Esophagus squamous epithelium (tissue), 4 donors: ENCODE results near the gene TUBA8.

Experiments used
- POLR2A ChIP-seq, 4 donors: fragments of 450-650 bp; IDR thresholded peaks; one replicate each; pipeline ENCODE4 v1.6.1; 2017; ENCODE audit warnings: antibody characterized with exemption in 4 of 4, mild to moderate bottlenecking in 4 of 4, moderate library complexity in 3 of 4
- TF ChIP-seq, protein P1 (sequence below), 6 experiments: fragments of 450-650 bp in 4 of 6; fragments of 200-600 bp in 2 of 6; sonication (generic) in 2 of 6; IDR thresholded peaks; one replicate each; pipeline ENCODE4 v1.5.1; 2016 to 2019; ENCODE audit warnings: antibody characterized with exemption in 6 of 6, mild to moderate bottlenecking in 4 of 6, moderate library complexity in 4 of 6

DNA sequence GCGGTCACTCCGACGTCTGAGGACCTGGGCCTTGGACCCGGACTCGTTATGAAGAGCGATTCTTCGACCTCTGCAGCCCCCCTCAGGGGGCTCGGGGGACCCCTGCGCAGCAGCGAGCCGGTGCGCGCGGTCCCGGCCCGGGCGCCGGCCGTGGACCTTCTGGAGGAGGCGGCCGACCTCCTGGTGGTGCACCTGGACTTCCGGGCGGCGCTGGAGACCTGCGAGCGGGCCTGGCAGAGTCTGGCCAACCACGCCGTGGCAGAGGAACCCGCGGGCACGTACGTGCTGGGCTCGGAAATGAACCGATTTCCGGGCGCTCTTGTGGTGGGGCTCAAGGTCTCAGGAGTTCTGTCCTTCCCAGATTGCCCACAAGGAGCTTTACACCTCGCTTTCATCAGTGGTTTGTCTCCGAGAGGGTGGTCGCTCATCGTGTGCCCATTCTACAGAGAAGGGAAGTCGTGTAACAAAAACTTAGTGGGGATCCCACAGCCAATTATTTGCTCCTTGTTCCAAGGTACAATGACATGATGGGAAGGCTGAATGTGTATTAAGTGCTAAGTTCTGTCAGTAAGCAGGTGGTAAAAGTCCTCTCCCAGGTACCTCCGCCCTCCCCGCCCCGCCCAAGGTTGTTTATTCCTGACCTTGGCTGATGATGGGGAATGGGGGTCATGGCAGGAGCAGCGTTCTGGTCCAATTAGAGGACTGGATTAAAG is 32.1 kb upstream of the TUBA8 start:
- TF ChIP-seq, protein P1, sequence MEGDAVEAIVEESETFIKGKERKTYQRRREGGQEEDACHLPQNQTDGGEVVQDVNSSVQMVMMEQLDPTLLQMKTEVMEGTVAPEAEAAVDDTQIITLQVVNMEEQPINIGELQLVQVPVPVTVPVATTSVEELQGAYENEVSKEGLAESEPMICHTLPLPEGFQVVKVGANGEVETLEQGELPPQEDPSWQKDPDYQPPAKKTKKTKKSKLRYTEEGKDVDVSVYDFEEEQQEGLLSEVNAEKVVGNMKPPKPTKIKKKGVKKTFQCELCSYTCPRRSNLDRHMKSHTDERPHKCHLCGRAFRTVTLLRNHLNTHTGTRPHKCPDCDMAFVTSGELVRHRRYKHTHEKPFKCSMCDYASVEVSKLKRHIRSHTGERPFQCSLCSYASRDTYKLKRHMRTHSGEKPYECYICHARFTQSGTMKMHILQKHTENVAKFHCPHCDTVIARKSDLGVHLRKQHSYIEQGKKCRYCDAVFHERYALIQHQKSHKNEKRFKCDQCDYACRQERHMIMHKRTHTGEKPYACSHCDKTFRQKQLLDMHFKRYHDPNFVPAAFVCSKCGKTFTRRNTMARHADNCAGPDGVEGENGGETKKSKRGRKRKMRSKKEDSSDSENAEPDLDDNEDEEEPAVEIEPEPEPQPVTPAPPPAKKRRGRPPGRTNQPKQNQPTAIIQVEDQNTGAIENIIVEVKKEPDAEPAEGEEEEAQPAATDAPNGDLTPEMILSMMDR (IDR thresholded peaks at IDR 0.05): peak in 1 of 6 experiments; percentile 7
- no peak for TF ChIP-seq POLR2A (IDR thresholded peaks at IDR 0.05)
